CD14-positive monocyte (primary cell): ENCODE measurements around the gene SCCPDH. TPM values are rescaled to one million over a fixed set of nuclear protein-coding genes. Genes with fewer than 3 reads are reported as not detected.

Source experiments
- DNase-seq, 3 donors: peaks; one replicate each; pipeline ENCODE4 v3.0.0-alpha.2; 2011 to 2022
- H2AFZ ChIP-seq: 2 replicates; pipeline ENCODE4 v1.6.0; 2012; ENCODE audit warnings: mild to moderate bottlenecking, low read depth, low read length, inconsistent platforms; ENCODE audit not compliant: insufficient read depth, poor library complexity, severe bottlenecking
- H3K27ac ChIP-seq, 2 donors: 1 replicate in 1 of 2; 2 replicates in 1 of 2; pipeline ENCODE4 v1.5.1; 2012 to 2013; ENCODE audit warnings: low read length in 2 of 2, control low read depth in 1 of 2, inconsistent platforms in 1 of 2, low read depth in 1 of 2, mild to moderate bottlenecking in 1 of 2
- H3K27me3 ChIP-seq, 2 donors: one replicate each; pipeline versions ENCODE4 v1.6.0 to v1.6.1; 2011 to 2013; ENCODE audit warnings: low read length in 2 of 2; ENCODE audit not compliant: control insufficient read depth in 2 of 2, insufficient read depth in 2 of 2
- H3K36me3 ChIP-seq, 2 donors: replicated peaks in 1 of 2; 1 replicate in 1 of 2; 2 replicates in 1 of 2; pipeline versions ENCODE4 v1.5.1 to v1.6.1; 2012 to 2013; ENCODE audit warnings: low read length in 2 of 2, control low read depth in 1 of 2, inconsistent platforms in 1 of 2, mild to moderate bottlenecking in 1 of 2; ENCODE audit not compliant: insufficient read depth in 2 of 2, control insufficient read depth in 1 of 2
- H3K4me1 ChIP-seq, 2 donors: 1 replicate in 1 of 2; 2 replicates in 1 of 2; pipeline versions ENCODE4 v1.5.1 to v1.6.1; 2012 to 2013; ENCODE audit warnings: low read length in 2 of 2, control low read depth in 1 of 2, inconsistent platforms in 1 of 2, mild to moderate bottlenecking in 1 of 2, moderate library complexity in 1 of 2; ENCODE audit not compliant: insufficient read depth in 2 of 2, control insufficient read depth in 1 of 2
- H3K4me2 ChIP-seq: replicated peaks from 2 replicates; pipeline ENCODE3; 2012; ENCODE audit warnings: low read length, moderate library complexity, mild to moderate bottlenecking; ENCODE audit not compliant: poor library complexity, severe bottlenecking; ENCODE audit errors: extremely low read depth
- H3K4me3 ChIP-seq, 3 experiments: fragments of 200-600 bp in 1 of 3; sonication (generic) in 1 of 3; replicated peaks in 1 of 3; 1 replicate in 2 of 3; 2 replicates in 1 of 3; pipeline ENCODE4 v1.5.1; 2011 to 2013; ENCODE audit warnings: low read length in 3 of 3, mild to moderate bottlenecking in 3 of 3, control low read depth in 2 of 3, low read depth in 2 of 3, inconsistent platforms in 1 of 3, moderate library complexity in 1 of 3
- H3K79me2 ChIP-seq: 2 replicates; pipeline ENCODE4 v1.6.0; 2012; ENCODE audit warnings: mild to moderate bottlenecking, control low read depth, inconsistent platforms, low read length, moderate library complexity; ENCODE audit not compliant: insufficient read depth
- H3K9ac ChIP-seq: 2 replicates; pipeline ENCODE4 v1.6.0; 2017; ENCODE audit warnings: low read length, mild to moderate bottlenecking; ENCODE audit not compliant: insufficient read depth, poor library complexity, severe bottlenecking
- H3K9me3 ChIP-seq, 2 donors: replicated peaks in 1 of 2; 1 replicate in 1 of 2; 2 replicates in 1 of 2; pipeline versions ENCODE4 v1.5.1 to v1.6.1; 2012 to 2013; ENCODE audit warnings: low read length in 2 of 2, control low read depth in 1 of 2; ENCODE audit not compliant: control insufficient read depth in 1 of 2, insufficient read depth in 1 of 2
- H4K20me1 ChIP-seq: 2 replicates; pipeline ENCODE4 v1.6.0; 2012; ENCODE audit warnings: mild to moderate bottlenecking, low read length, control low read depth, moderate library complexity; ENCODE audit not compliant: insufficient read depth
- H3K27ac Mint-ChIP-seq, 7 donors: one replicate each; pipeline ENCODE4 v1.8.0; 2020; ENCODE audit warnings: mild to moderate bottlenecking in 7 of 7, mixed read lengths in 7 of 7, moderate library complexity in 6 of 7, inconsistent platforms in 2 of 7
- H3K27me3 Mint-ChIP-seq, 3 donors: one replicate each; pipeline ENCODE4 v1.8.0; 2021 to 2022; ENCODE audit warnings: low read depth in 3 of 3, mild to moderate bottlenecking in 3 of 3, mixed read lengths in 3 of 3, moderate library complexity in 3 of 3, inconsistent platforms in 1 of 3
- H3K36me3 Mint-ChIP-seq, 2 donors: one replicate each; pipeline ENCODE4 v1.8.0; 2020; ENCODE audit warnings: mixed read lengths in 2 of 2, inconsistent platforms in 1 of 2, mild to moderate bottlenecking in 1 of 2
- H3K4me1 Mint-ChIP-seq: one replicate; pipeline ENCODE4 v1.8.0; 2020; ENCODE audit warnings: mild to moderate bottlenecking, mixed read lengths
- H3K4me3 Mint-ChIP-seq, 2 donors: one replicate each; pipeline ENCODE4 v1.8.0; 2020; ENCODE audit warnings: mild to moderate bottlenecking in 2 of 2, mixed read lengths in 2 of 2, moderate library complexity in 1 of 2
- H3K9me3 Mint-ChIP-seq, 7 donors: one replicate each; pipeline ENCODE4 v1.8.0; 2020 to 2022; ENCODE audit warnings: mixed read lengths in 7 of 7, mild to moderate bottlenecking in 6 of 7, moderate library complexity in 6 of 7, inconsistent platforms in 2 of 7
- WGBS: methylation state at CpG from one replicate; pipeline ENCODE4 v1.1.5; 2013; ENCODE audit warnings: missing lambda C conversion rate; ENCODE audit not compliant: insufficient coverage; 5-methylcytosine and 5-hydroxymethylcytosine counted together
- intact Hi-C, 2 donors: fragments of 100-400 bp; cut with micrococcal nuclease; formaldehyde crosslinking; loops; one replicate each; pipeline versions ENCODE4 v1.15.0 to v1.15.1; 2023
- polyA plus RNA-seq, 3 donors: library from polyadenylated mRNA; depleted of rRNA in 1 of 3; unstranded in 2 of 3; stranded (reverse) in 1 of 3; fragments of 300-500 nt in 2 of 3; fragments of >200 nt in 1 of 3; fragmentation: Illumina TruSeq in 2 of 3; gene quantifications; 1 replicate in 2 of 3; 2 replicates in 1 of 3; pipeline ENCODE4 v1.2.3, GENCODE V29; 2012 to 2021
- TF ChIP-seq, protein P1 (sequence below): fragments of 200-600 bp; IDR thresholded peaks from one replicate; pipeline ENCODE4 v1.8.0; 2022; ENCODE audit warnings: antibody characterized with exemption, mild to moderate bottlenecking

SCCPDH gene
- polyA plus RNA-seq, 3 donors = 7.3 to 25.3 (median 22.7) TPM

- WGBS = 3% methylated on average over 13 of the region's 16 CpGs
- peak overlapping the region in 2 of 7 donors; percentile 26 to 51 for H3K27ac Mint-ChIP-seq
- H3K27me3 Mint-ChIP-seq = peaks cover 0 to 2% (median 1%) of the 10 kb centered on the region in 3 donors
- TF ChIP-seq, protein P1, sequence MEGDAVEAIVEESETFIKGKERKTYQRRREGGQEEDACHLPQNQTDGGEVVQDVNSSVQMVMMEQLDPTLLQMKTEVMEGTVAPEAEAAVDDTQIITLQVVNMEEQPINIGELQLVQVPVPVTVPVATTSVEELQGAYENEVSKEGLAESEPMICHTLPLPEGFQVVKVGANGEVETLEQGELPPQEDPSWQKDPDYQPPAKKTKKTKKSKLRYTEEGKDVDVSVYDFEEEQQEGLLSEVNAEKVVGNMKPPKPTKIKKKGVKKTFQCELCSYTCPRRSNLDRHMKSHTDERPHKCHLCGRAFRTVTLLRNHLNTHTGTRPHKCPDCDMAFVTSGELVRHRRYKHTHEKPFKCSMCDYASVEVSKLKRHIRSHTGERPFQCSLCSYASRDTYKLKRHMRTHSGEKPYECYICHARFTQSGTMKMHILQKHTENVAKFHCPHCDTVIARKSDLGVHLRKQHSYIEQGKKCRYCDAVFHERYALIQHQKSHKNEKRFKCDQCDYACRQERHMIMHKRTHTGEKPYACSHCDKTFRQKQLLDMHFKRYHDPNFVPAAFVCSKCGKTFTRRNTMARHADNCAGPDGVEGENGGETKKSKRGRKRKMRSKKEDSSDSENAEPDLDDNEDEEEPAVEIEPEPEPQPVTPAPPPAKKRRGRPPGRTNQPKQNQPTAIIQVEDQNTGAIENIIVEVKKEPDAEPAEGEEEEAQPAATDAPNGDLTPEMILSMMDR = no peak
- intact Hi-C loops = no loop called here
- peaks cover 13 to 33% of the 10 kb centered on the region in 2 donors for H3K36me3 Mint-ChIP-seq
- H2AFZ ChIP-seq = peak overlapping the region; percentile 3
- no peaks in the 10 kb centered on the region for H3K79me2 ChIP-seq
- peak overlapping the region; percentile 23 for H3K4me2 ChIP-seq
- H3K9ac ChIP-seq = no peak overlapping the region
- H3K27ac ChIP-seq = no peak overlapping the region
- peaks cover 2 to 12% (median 8%) of the 10 kb centered on the region in 7 donors for H3K9me3 Mint-ChIP-seq
- H3K4me1 ChIP-seq = peaks cover 26 to 31% of the 10 kb centered on the region in 2 donors
- H3K4me3 ChIP-seq = no peak overlapping the region
- H3K27me3 ChIP-seq = no peaks in the 10 kb centered on the region
- peaks cover 5 to 6% of the 10 kb centered on the region in 2 donors for H3K9me3 ChIP-seq
- H3K4me3 Mint-ChIP-seq = peak overlapping the region in 1 of 2 donors; percentile 73
- peak; percentile 2 to 28 (median 19) for DNase-seq
- H3K36me3 ChIP-seq = peaks cover 3 to 29% of the 10 kb centered on the region in 2 donors
- H3K4me1 Mint-ChIP-seq = peaks cover 36% of the 10 kb centered on the region
- H4K20me1 ChIP-seq = no peaks in the 10 kb centered on the region
These were observed 58.1 kb downstream of the SCCPDH start for GRCh38 chr1:246782120-246782900.

DNA sequence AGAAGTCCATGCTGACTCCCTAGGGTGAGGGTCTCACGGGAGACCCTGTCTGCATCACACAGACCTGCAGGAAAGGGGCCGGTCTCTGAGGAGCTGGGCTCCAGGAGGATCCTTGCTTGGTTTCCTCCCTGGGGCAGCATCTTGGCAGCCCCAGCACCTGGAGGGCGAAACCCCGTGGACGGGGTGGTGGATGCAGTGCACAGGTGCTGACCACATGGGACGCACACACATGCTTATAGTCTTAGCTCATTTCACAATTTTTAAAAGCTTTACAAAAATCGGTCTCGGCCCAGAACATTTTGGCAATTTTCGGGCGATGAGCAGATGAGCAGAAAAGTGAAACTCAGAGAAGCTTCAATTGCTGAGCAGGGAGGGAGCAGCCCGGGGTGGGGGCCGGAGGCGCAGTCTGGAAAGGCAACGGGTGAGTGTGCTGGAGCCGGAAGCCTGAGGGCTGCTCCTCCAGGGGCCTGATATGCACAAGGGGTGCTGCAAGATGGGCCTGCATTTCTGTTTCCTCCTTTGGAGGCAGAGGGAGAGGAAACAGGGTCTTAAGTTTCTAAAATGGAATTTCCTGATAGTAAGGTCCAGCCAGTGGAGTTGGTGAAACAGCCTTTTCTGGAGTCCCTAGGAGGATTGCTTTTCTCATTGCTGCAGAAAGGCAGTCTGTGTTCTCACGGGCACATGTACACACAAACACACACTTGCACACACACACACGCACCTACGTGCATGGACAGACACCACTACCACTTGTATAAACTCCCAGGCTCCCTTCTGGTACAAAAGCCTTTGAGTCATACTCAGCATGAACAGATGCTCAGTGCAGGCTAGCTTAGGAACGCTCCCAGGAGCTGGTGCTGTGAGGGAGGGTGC is 60.6 kb downstream of the SCCPDH start:
- Histone ChIP-seq H3K36me3 (peaks cover 0 to 10% of the 10 kb centered on the region in 2 donors), H2AFZ (peak overlapping the region; percentile 46), H3K27ac (no peak overlapping the region), H3K4me1 (peaks cover 29 to 38% of the 10 kb centered on the region in 2 donors), H3K9ac (peak overlapping the region; percentile 48), H3K4me2 (peak overlapping the region; percentile 62), H4K20me1 (no peaks in the 10 kb centered on the region), H3K9me3 (peaks cover 5 to 6% of the 10 kb centered on the region in 2 donors), H3K79me2 (no peaks in the 10 kb centered on the region), H3K27me3 (no peaks in the 10 kb centered on the region), H3K4me3 (peak overlapping the region in 2 of 3 experiments; percentile 9 to 58)
- WGBS = 11% methylated on average over 15 of the region's 19 CpGs
- Mint-ChIP-seq H3K27ac (peak overlapping the region in 3 of 7 donors; percentile 18 to 40 (median 30)), H3K27me3 (peaks cover 3 to 7% (median 6%) of the 10 kb centered on the region in 3 donors), H3K4me3 (peak overlapping the region; percentile 77 to 87), H3K36me3 (peaks cover 4 to 17% of the 10 kb centered on the region in 2 donors), H3K9me3 (peaks cover 2 to 12% (median 8%) of the 10 kb centered on the region in 7 donors), H3K4me1 (peaks cover 45% of the 10 kb centered on the region)
- intact Hi-C loops = no loop called here
- DNase-seq = no peak
- TF ChIP-seq, protein P1 = no peak
